Ishikawa (cell line): ENCODE data around the gene PNMA6F.

ENCODE experiments used
- CEBPB ChIP-seq: IDR thresholded peaks from 2 replicates; pipeline ENCODE4 v1.6.1; 2012
- CREB1 ChIP-seq: IDR thresholded peaks from 2 replicates; pipeline ENCODE4 v1.6.1; 2012; ENCODE audit warnings: low read depth
- EGR1 ChIP-seq: IDR thresholded peaks from 2 replicates; pipeline ENCODE4 v1.6.1; 2012
- EP300 ChIP-seq: IDR thresholded peaks from 2 replicates; pipeline ENCODE4 v1.6.1; 2012; ENCODE audit warnings: borderline replicate concordance
- FOXM1 ChIP-seq: IDR thresholded peaks from 2 replicates; pipeline ENCODE4 v1.6.1; 2012; ENCODE audit warnings: low read depth, borderline replicate concordance
- MAX ChIP-seq: IDR thresholded peaks from 2 replicates; pipeline ENCODE4 v1.6.1; 2012
- NFIC ChIP-seq: IDR thresholded peaks from 2 replicates; pipeline ENCODE4 v1.6.1; 2012
- RAD21 ChIP-seq: IDR thresholded peaks from 2 replicates; pipeline ENCODE4 v1.6.1; 2012; ENCODE audit warnings: low read depth
- REST ChIP-seq: IDR thresholded peaks from 2 replicates; pipeline ENCODE4 v1.6.1; 2012; ENCODE audit warnings: low read depth, mild to moderate bottlenecking
- TAF1 ChIP-seq: IDR thresholded peaks from 2 replicates; pipeline ENCODE4 v1.6.1; 2012; ENCODE audit warnings: low read depth, mild to moderate bottlenecking
- TCF12 ChIP-seq: IDR thresholded peaks from 2 replicates; pipeline ENCODE4 v1.6.1; 2012; ENCODE audit warnings: low read depth
- TEAD4 ChIP-seq: IDR thresholded peaks from 2 replicates; pipeline ENCODE4 v1.6.1; 2012
- USF1 ChIP-seq: IDR thresholded peaks from 2 replicates; pipeline ENCODE4 v1.6.1; 2012
- YY1 ChIP-seq: IDR thresholded peaks from 2 replicates; pipeline ENCODE4 v1.6.1; 2012; ENCODE audit warnings: low read depth
- ZBTB7A ChIP-seq: IDR thresholded peaks from 2 replicates; pipeline ENCODE4 v1.6.1; 2012; ENCODE audit warnings: low read depth

The PNMA6F gene

GRCh38 chrX:153302796-153303195 is 18.8 kb downstream of the PNMA6F start:
- TF ChIP-seq MAX (no peak), CEBPB (no peak), EP300 (no peak), CREB1 (no peak), TAF1 (no peak), NFIC (no peak), YY1 (no peak), TEAD4 (no peak), FOXM1 (no peak), RAD21 (no peak), ZBTB7A (no peak), USF1 (no peak), REST (no peak), TCF12 (no peak)

GRCh38 chrX:153301746-153302145 is 19.8 kb downstream of the PNMA6F start:
- TF ChIP-seq FOXM1 (no peak), USF1 (no peak), CREB1 (no peak), TEAD4 (no peak), CEBPB (no peak), NFIC (no peak), RAD21 (no peak), ZBTB7A (no peak), EGR1 (no peak), MAX (no peak), TAF1 (no peak), EP300 (no peak), YY1 (no peak)

GRCh38 chrX:153299855-153300254 is 21.7 kb downstream of the PNMA6F start:
- no peak for TF ChIP-seq TCF12
- no peak for TF ChIP-seq CREB1
- no peak for TF ChIP-seq USF1
- no peak for TF ChIP-seq MAX
- no peak for TF ChIP-seq CEBPB
- no peak for TF ChIP-seq EGR1
- no peak for TF ChIP-seq FOXM1
- TF ChIP-seq TAF1, result no peak
- no peak for TF ChIP-seq TEAD4
- TF ChIP-seq YY1, result no peak
- no peak for TF ChIP-seq RAD21
- TF ChIP-seq ZBTB7A, result no peak
- no peak for TF ChIP-seq REST
- TF ChIP-seq NFIC, result no peak
- no peak for TF ChIP-seq EP300

- no peak for TF ChIP-seq MAX
- no peak for TF ChIP-seq RAD21
These were observed 24.2 kb downstream of the PNMA6F start for GRCh38 chrX:153297376-153297775.
